H9 (cell line): Measurements from ENCODE around the gene CARD11. TPM values are rescaled to one million over a fixed set of nuclear protein-coding genes. Genes with fewer than 3 reads are reported as not detected.

Experiments
- DNase-seq: peaks from one replicate; pipeline ENCODE4 v3.0.0-alpha.2; 2017
- H2AFZ ChIP-seq: one replicate; pipeline ENCODE4 v1.6.1; 2013; ENCODE audit warnings: mild to moderate bottlenecking, low read length, control low read depth, moderate library complexity
- H2AK5ac ChIP-seq: 2 replicates; pipeline ENCODE4 v1.6.1; 2013; ENCODE audit warnings: low read length, control low read depth, mixed read lengths; ENCODE audit not compliant: insufficient read length
- H2BK120ac ChIP-seq: one replicate; pipeline ENCODE4 v1.6.1; 2013; ENCODE audit warnings: low read depth, mild to moderate bottlenecking, low read length, control low read depth, inconsistent platforms; ENCODE audit not compliant: poor library complexity, severe bottlenecking
- H2BK12ac ChIP-seq: 2 replicates; pipeline ENCODE4 v1.6.1; 2013; ENCODE audit warnings: low read length, control low read depth, mixed read lengths, low read depth; ENCODE audit not compliant: insufficient read length
- H2BK15ac ChIP-seq: 2 replicates; pipeline ENCODE4 v1.6.1; 2013; ENCODE audit warnings: low read depth, low read length, control low read depth
- H2BK20ac ChIP-seq: one replicate; pipeline ENCODE4 v1.6.1; 2013; ENCODE audit warnings: low read depth, mild to moderate bottlenecking, low read length, control low read depth, inconsistent platforms; ENCODE audit not compliant: poor library complexity, severe bottlenecking
- H2BK5ac ChIP-seq: 2 replicates; pipeline ENCODE4 v1.6.1; 2013; ENCODE audit warnings: low read length, control low read depth, mixed read lengths; ENCODE audit not compliant: insufficient read length
- H3K14ac ChIP-seq: 2 replicates; pipeline ENCODE4 v1.6.1; 2013; ENCODE audit warnings: low read length, control low read depth; ENCODE audit not compliant: insufficient read depth
- H3K18ac ChIP-seq: 2 replicates; pipeline ENCODE4 v1.6.1; 2013; ENCODE audit warnings: low read depth, mild to moderate bottlenecking, mixed read lengths, low read length, control low read depth; ENCODE audit not compliant: insufficient read length
- H3K23ac ChIP-seq: 2 replicates; pipeline ENCODE4 v1.6.1; 2013; ENCODE audit warnings: low read length, control low read depth, mixed read lengths, low read depth; ENCODE audit not compliant: insufficient read length
- H3K23me2 ChIP-seq: 2 replicates; pipeline ENCODE4 v1.6.1; 2013; ENCODE audit warnings: low read depth, mild to moderate bottlenecking, mixed read lengths, low read length, control low read depth; ENCODE audit not compliant: insufficient read length, poor library complexity, severe bottlenecking
- H3K27ac ChIP-seq: 2 replicates; pipeline ENCODE4 v1.5.1; 2013; ENCODE audit warnings: low read length, control low read depth, mixed read lengths, low read depth; ENCODE audit not compliant: insufficient read length
- H3K27me3 ChIP-seq: 2 replicates; pipeline ENCODE4 v1.6.1; 2013; ENCODE audit warnings: low read length, control low read depth, inconsistent platforms; ENCODE audit not compliant: insufficient read depth
- H3K4ac ChIP-seq: 2 replicates; pipeline ENCODE4 v1.6.1; 2013; ENCODE audit warnings: low read depth, mild to moderate bottlenecking, control low read depth, inconsistent platforms, low read length, moderate library complexity
- H3K4me1 ChIP-seq: 2 replicates; pipeline ENCODE4 v1.6.1; 2013; ENCODE audit warnings: low read length, control low read depth, inconsistent platforms; ENCODE audit not compliant: insufficient read depth
- H3K4me2 ChIP-seq: 2 replicates; pipeline ENCODE4 v1.6.1; 2013; ENCODE audit warnings: low read length, control low read depth, mixed read lengths; ENCODE audit not compliant: insufficient read length, insufficient read depth
- H3K56ac ChIP-seq: 2 replicates; pipeline ENCODE4 v1.6.1; 2013; ENCODE audit warnings: low read depth, mild to moderate bottlenecking, mixed read lengths, low read length, control low read depth; ENCODE audit not compliant: insufficient read length
- H3K79me1 ChIP-seq: 2 replicates; pipeline ENCODE4 v1.6.1; 2013; ENCODE audit warnings: low read depth, mild to moderate bottlenecking, moderate library complexity, low read length, control low read depth, inconsistent platforms; ENCODE audit not compliant: insufficient read depth, poor library complexity, severe bottlenecking
- H3K79me2 ChIP-seq: 2 replicates; pipeline ENCODE4 v1.6.1; 2013; ENCODE audit warnings: low read length, control low read depth, inconsistent platforms; ENCODE audit not compliant: insufficient read depth
- H3K9ac ChIP-seq: 2 replicates; pipeline ENCODE4 v1.6.1; 2013; ENCODE audit warnings: low read length, control low read depth, mixed read lengths; ENCODE audit not compliant: insufficient read length; ENCODE audit errors: extremely low read depth
- H3K9me3 ChIP-seq: one replicate; pipeline ENCODE4 v1.6.1; 2013; ENCODE audit warnings: low read depth, low read length, inconsistent platforms; ENCODE audit not compliant: control insufficient read depth
- H3T11ph ChIP-seq: one replicate; pipeline ENCODE4 v1.6.1; 2013; ENCODE audit warnings: mild to moderate bottlenecking, low read length, control low read depth, inconsistent platforms
- H4K20me1 ChIP-seq: one replicate; pipeline ENCODE4 v1.6.1; 2013; ENCODE audit not compliant: control insufficient read depth, insufficient read length, insufficient read depth
- H4K5ac ChIP-seq: 2 replicates; pipeline ENCODE4 v1.6.1; 2013; ENCODE audit warnings: low read depth, mild to moderate bottlenecking, mixed read lengths, low read length, control low read depth; ENCODE audit not compliant: insufficient read length
- H4K8ac ChIP-seq: replicated peaks from 2 replicates; pipeline ENCODE4 v1.6.1; 2013; ENCODE audit warnings: low read length, control low read depth, mixed read lengths, low read depth; ENCODE audit not compliant: insufficient read length
- H4K91ac ChIP-seq: 2 replicates; pipeline ENCODE4 v1.6.1; 2013; ENCODE audit warnings: low read depth, mild to moderate bottlenecking, moderate library complexity, mixed read lengths, low read length, control low read depth; ENCODE audit not compliant: insufficient read length
- H3K27ac Mint-ChIP-seq, 3 experiments: 2 replicates in 2 of 3; 3 replicates in 1 of 3; pipeline ENCODE4 v1.8.0; 2020 to 2021; ENCODE audit warnings: mixed read lengths in 3 of 3, mild to moderate bottlenecking in 1 of 3, moderate library complexity in 1 of 3
- H3K27me3 Mint-ChIP-seq: 2 replicates; pipeline ENCODE4 v1.8.0; 2021; ENCODE audit warnings: low read depth, mild to moderate bottlenecking, moderate library complexity, mixed read lengths
- H3K36me3 Mint-ChIP-seq, 3 experiments: 2 replicates in 2 of 3; 3 replicates in 1 of 3; pipeline ENCODE4 v1.8.0; 2020 to 2021; ENCODE audit warnings: low read depth in 3 of 3, mixed read lengths in 3 of 3; ENCODE audit not compliant: insufficient read depth in 1 of 3
- H3K4me1 Mint-ChIP-seq, 2 experiments: 2 replicates each; pipeline ENCODE4 v1.8.0; 2020; ENCODE audit warnings: mixed read lengths in 2 of 2
- H3K4me3 Mint-ChIP-seq, 2 experiments: 2 replicates in 1 of 2; 3 replicates in 1 of 2; pipeline ENCODE4 v1.8.0; 2020 to 2021; ENCODE audit warnings: mild to moderate bottlenecking in 2 of 2, mixed read lengths in 2 of 2, moderate library complexity in 1 of 2
- H3K9me3 Mint-ChIP-seq, 2 experiments: 2 replicates in 1 of 2; 3 replicates in 1 of 2; pipeline ENCODE4 v1.8.0; 2020; ENCODE audit warnings: mild to moderate bottlenecking in 2 of 2, mixed read lengths in 2 of 2, moderate library complexity in 1 of 2
- CTCF ChIP-seq: fragments of 200-600 bp; sonication (generic); conservative IDR thresholded peaks from 3 replicates; pipeline ENCODE4 v1.8.0; 2021; ENCODE audit warnings: antibody characterized with exemption, mild to moderate bottlenecking
- WGBS: extraction: QIAGEN DNeasy Blood & Tissue Kit; methylation state at CpG from one replicate; pipeline ENCODE4 v1.1.7; 2013; ENCODE audit warnings: missing lambda C conversion rate, low lambda C conversion rate, mixed read lengths; ENCODE audit not compliant: insufficient read length; ENCODE audit errors: extremely low coverage; 5-methylcytosine and 5-hydroxymethylcytosine counted together
- total RNA-seq: library from RNA; stranded (reverse); gene quantifications from 2 replicates; pipeline ENCODE4 v1.2.1, GENCODE V29; 2021

Gene CARD11
- total RNA-seq, 1 experiment from 2014 or later: 20.0 TPM

- no peaks in the 10 kb centered on the region; the same call in 1 of the 2 replicates for H3K27me3 Mint-ChIP-seq
- Histone ChIP-seq H3K79me2 (no peaks in the 10 kb centered on the region), H3K27me3 (no peaks in the 10 kb centered on the region), H3K27ac (no peak overlapping the region), H3K9me3 (no peaks in the 10 kb centered on the region), H2AK5ac (no peak overlapping the region), H2AFZ (no peak overlapping the region), H4K5ac (no peak overlapping the region), H2BK15ac (no peak overlapping the region), H3K23ac (no peak overlapping the region), H2BK5ac (no peak overlapping the region), H3T11ph (no peak overlapping the region), H3K4me1 (no peaks in the 10 kb centered on the region), H3K18ac (no peak overlapping the region), H2BK12ac (no peak overlapping the region), H3K4me2 (no peak overlapping the region), H3K9ac (no peak overlapping the region), H4K20me1 (no peaks in the 10 kb centered on the region), H3K4ac (no peak overlapping the region), H3K14ac (no peak overlapping the region), H3K23me2 (no peaks in the 10 kb centered on the region), H4K91ac (no peak overlapping the region), H2BK20ac (no peak overlapping the region), H4K8ac (no peak overlapping the region), H2BK120ac (no peak overlapping the region), H3K56ac (no peak overlapping the region), H3K79me1 (no peaks in the 10 kb centered on the region)
- peaks cover 5 to 8% of the 10 kb centered on the region in 2 experiments; a peak in 4 of 5 replicates for H3K9me3 Mint-ChIP-seq
- no peak overlapping the region for H3K27ac Mint-ChIP-seq
- H3K4me3 Mint-ChIP-seq: no peak overlapping the region
- peaks cover 12 to 14% of the 10 kb centered on the region in 2 experiments for H3K4me1 Mint-ChIP-seq
- peaks cover 0 to 7% (median 4%) of the 10 kb centered on the region in 3 experiments; a peak in 5 of 7 replicates for H3K36me3 Mint-ChIP-seq
- no peak for TF ChIP-seq CTCF
- WGBS: no CpG with 5 or more reads among the region's 3 CpGs
- no peak for DNase-seq
Measured at GRCh38 chr7:3076163-3076562, 32.5 kb upstream of the CARD11 start.
